K562 (cell line): ENCODE measurements around the gene RLN1. TPM values are rescaled to one million over a fixed set of nuclear protein-coding genes. Genes with fewer than 3 reads are reported as not detected.

Experiments
- ATAC-seq: fragments of 200-7000 bp; cut with Tn5 transposase; 3 replicates; pipeline ENCODE4 v1.9.1; 2020; ENCODE audit warnings: moderate library complexity
- BruUV-seq: library from RNA; stranded (reverse); fragments of 400-500 nt; replicated peaks from 2 replicates; lab custom pipeline; 2021; lab: Mats Ljungman, UMichigan
- CTCF ChIA-PET: fragments of 300-600 bp; formaldehyde crosslinking; extraction: SDS; loops from one replicate; lab custom pipeline; 2021; ENCODE audit warnings: low intra/inter-chr PET ratio; lab: Yijun Ruan, JAX
- POLR2A ChIA-PET: fragments of 300-600, 350-650 bp; sonication (Branson Sonifier 250); formaldehyde crosslinking; extraction: SDS; loops from one replicate; lab custom pipeline; 2021; ENCODE audit warnings: antibody characterized with exemption, inconsistent platforms; lab: Yijun Ruan, JAX
- DNase-seq, 4 experiments: peaks; one replicate each; pipeline versions ENCODE4 v3.0.0 to v3.0.0-alpha.2; 2011 to 2018; ENCODE audit warnings: low spot score in 3 of 4, mixed read lengths in 3 of 4; ENCODE audit errors: extremely low read depth in 1 of 4
- FAIRE-seq: peaks from 2 replicates; lab custom pipeline; 2011; peaks lifted over from hg19 to GRCh38; lab: Jason Lieb, UNC
- H2AFZ ChIP-seq: 2 replicates; pipeline ENCODE4 v1.6.0; 2011; ENCODE audit warnings: low read depth, low read length, control low read depth, inconsistent platforms
- H3K27ac ChIP-seq: fragments of 200-600 bp; 3 replicates; pipeline ENCODE4 v1.8.0; 2011; ENCODE audit warnings: low read depth, mild to moderate bottlenecking, control low read depth, inconsistent platforms, low read length, moderate library complexity, mixed read lengths; ENCODE audit errors: extremely low read depth
- H3K27me3 ChIP-seq, 2 experiments: fragments of 300-600 bp in 1 of 2; 2 replicates in 1 of 2; 3 replicates in 1 of 2; pipeline versions ENCODE4 v1.6.0 to v1.8.0; 2011; ENCODE audit warnings: inconsistent platforms in 2 of 2, low read length in 2 of 2, mild to moderate bottlenecking in 1 of 2, mixed read lengths in 1 of 2, moderate library complexity in 1 of 2; ENCODE audit not compliant: control insufficient read depth in 2 of 2, insufficient read depth in 2 of 2
- H3K36me3 ChIP-seq: fragments of 300-600 bp; 3 replicates; pipeline ENCODE4 v1.8.0; 2011; ENCODE audit warnings: mild to moderate bottlenecking, low read length, inconsistent platforms; ENCODE audit not compliant: control insufficient read depth, insufficient read depth
- H3K4me1 ChIP-seq, 2 experiments: fragments of 200-600 bp in 1 of 2; replicated peaks in 1 of 2; 2 replicates in 1 of 2; 3 replicates in 1 of 2; pipeline versions ENCODE4 v1.5.1 to v1.8.0; 2011; ENCODE audit warnings: inconsistent platforms in 2 of 2, low read length in 2 of 2, mild to moderate bottlenecking in 1 of 2, mixed read lengths in 1 of 2, moderate library complexity in 1 of 2; ENCODE audit not compliant: control insufficient read depth in 2 of 2, insufficient read depth in 2 of 2
- H3K4me2 ChIP-seq: 2 replicates; pipeline ENCODE4 v1.6.1; 2011; ENCODE audit warnings: low read length, control low read depth, inconsistent platforms, mixed read lengths; ENCODE audit not compliant: insufficient read depth
- H3K4me3 ChIP-seq: fragments of 200-600 bp; sonication (generic), shearing (Covaris generic); 2 replicates; pipeline ENCODE4 v1.5.1; 2016; ENCODE audit warnings: control low read depth, inconsistent platforms
- H3K79me2 ChIP-seq: fragments of 200-600 bp; 3 replicates; pipeline ENCODE4 v1.8.0; 2011; ENCODE audit warnings: low read length, inconsistent platforms; ENCODE audit not compliant: control insufficient read depth, insufficient read depth
- H3K9ac ChIP-seq, 2 experiments: 2 replicates each; pipeline versions ENCODE4 v1.6.0 to v1.6.1; 2011; ENCODE audit warnings: low read depth in 2 of 2, low read length in 2 of 2, control low read depth in 1 of 2, inconsistent platforms in 1 of 2, mild to moderate bottlenecking in 1 of 2, mixed read lengths in 1 of 2; ENCODE audit not compliant: insufficient read depth in 1 of 2
- H3K9me1 ChIP-seq: one replicate; pipeline ENCODE4 v1.6.0; 2011; ENCODE audit warnings: inconsistent platforms, mild to moderate bottlenecking, low read length, moderate library complexity; ENCODE audit not compliant: control insufficient read depth, insufficient read depth
- H3K9me3 ChIP-seq: replicated peaks from 2 replicates; pipeline ENCODE4 v1.5.1; 2011; ENCODE audit warnings: low read depth, low read length, inconsistent platforms; ENCODE audit not compliant: control insufficient read depth, insufficient read depth
- H4K20me1 ChIP-seq: replicated peaks from 2 replicates; pipeline ENCODE4 v1.6.1; 2011; ENCODE audit warnings: low read length, inconsistent platforms, mixed read lengths; ENCODE audit not compliant: control insufficient read depth, insufficient read depth
- HOXB6 ChIP-seq: fragments of 250-450 bp; sonication (Bioruptor Pico); IDR thresholded peaks from 2 replicates; pipeline ENCODE4 v1.5.1; 2022; ENCODE audit warnings: mild to moderate bottlenecking, borderline replicate concordance
- ZNF143 ChIP-seq: sonication (generic); formaldehyde crosslinking; IDR thresholded peaks from 2 replicates; pipeline ENCODE4 v1.9.0; 2022; ENCODE audit warnings: mild to moderate bottlenecking, missing genetic modification reagents
- whole genome bisulfite sequencing: fragments of 100-300 bp; shearing (Covaris generic); methylation state at CpG from one replicate; pipeline ENCODE4 v1.1.6; 2016; ENCODE audit warnings: low coverage, mixed read lengths; ENCODE audit not compliant: insufficient coverage; ENCODE audit errors: missing lambda C conversion rate; 5-methylcytosine and 5-hydroxymethylcytosine counted together
- in situ Hi-C: fragments of 300-500 bp; cut with MboI; formaldehyde crosslinking; loops from 4 replicates; pipeline ENCODE4 v1.15.0; 2018; ENCODE audit warnings: inconsistent platforms, mixed read lengths
- intact Hi-C: fragments of 100-400 bp; cut with micrococcal nuclease; formaldehyde crosslinking; loops from 2 replicates; pipeline ENCODE4 v1.14.2; 2022
- polyA plus RNA-seq, 8 experiments: library from polyadenylated mRNA; depleted of rRNA in 4 of 8; stranded (reverse) in 5 of 8; unstranded in 3 of 8; fragments of >200 nt; fragmentation: Nextera tagmentation in 2 of 8; fragmentation: Illumina TruSeq in 1 of 8; extraction: Ambion mirVana in 2 of 8; extraction: Trizol in 1 of 8; gene quantifications; 2 replicates each; pipeline versions ENCODE4 v1.2.1 to v1.2.3, GENCODE V29; 2011 to 2014; ENCODE audit warnings: inconsistent platforms in 1 of 8, missing spikeins in 1 of 8
- total RNA-seq, 7 experiments: library from RNA; depleted of rRNA in 6 of 7; stranded (reverse); fragments of >200 nt in 6 of 7; fragmentation: Illumina TruSeq in 2 of 7; extraction: Trizol in 2 of 7; gene quantifications; 2 replicates each; pipeline versions ENCODE4 v1.2.1 to v1.2.3, GENCODE V29; 2011 to 2021; ENCODE audit warnings: low replicate concordance in 1 of 7
- TF ChIP-seq, protein P1 (sequence below), 2 experiments: fragments of 450-650 bp in 1 of 2; sonication (generic) in 1 of 2; formaldehyde crosslinking in 1 of 2; IDR thresholded peaks; 2 replicates each; pipeline versions ENCODE4 v1.7.1 to v1.9.0; 2016 to 2022; ENCODE audit warnings: inconsistent platforms in 1 of 2, mild to moderate bottlenecking in 1 of 2, missing genetic modification reagents in 1 of 2

RLN1 gene
- total and polyA plus RNA-seq, 9 of the 15 experiments (the other 6 are each of a cell fraction or from before 2014, with no cell fraction given) = not detected

- no peaks in the 10 kb centered on the region for H4K20me1 ChIP-seq
- ChIA-PET POLR2A (no interaction called here), CTCF (no interaction called here)
- no peak overlapping the region for H2AFZ ChIP-seq
- no peak for DNase-seq
- H3K9me1 ChIP-seq = no peaks in the 10 kb centered on the region
- H3K27me3 ChIP-seq = no peaks in the 10 kb centered on the region
- H3K36me3 ChIP-seq = no peaks in the 10 kb centered on the region
- FAIRE-seq = no peak
- ATAC-seq = no peak
- in situ Hi-C loops (no loop called here), intact Hi-C loops (no loop called here)
- no peaks in the 10 kb centered on the region for H3K4me1 ChIP-seq
- WGBS = 18% methylated on average over 3 of the region's 3 CpGs
- H3K79me2 ChIP-seq = no peaks in the 10 kb centered on the region
- no peak overlapping the region for H3K4me2 ChIP-seq
- H3K4me3 ChIP-seq = no peak overlapping the region
- no TSS peak for BruUV-seq
- no peak overlapping the region for H3K9ac ChIP-seq
- no peak for TF ChIP-seq ZNF143
- H3K27ac ChIP-seq = no peak overlapping the region
- no peaks in the 10 kb centered on the region for H3K9me3 ChIP-seq
Measured at GRCh38 chr9:5361326-5362010, 21.8 kb upstream of the RLN1 start.

- Histone ChIP-seq H3K27ac (no peak overlapping the region), H4K20me1 (no peaks in the 10 kb centered on the region), H3K36me3 (no peaks in the 10 kb centered on the region), H3K79me2 (no peaks in the 10 kb centered on the region), H2AFZ (no peak overlapping the region), H3K4me3 (no peak overlapping the region), H3K27me3 (no peaks in the 10 kb centered on the region), H3K9me1 (no peaks in the 10 kb centered on the region), H3K9ac (no peak overlapping the region), H3K9me3 (no peaks in the 10 kb centered on the region), H3K4me2 (no peak overlapping the region), H3K4me1 (no peaks in the 10 kb centered on the region)
- no TSS peak for BruUV-seq
- ChIA-PET POLR2A (no interaction called here), CTCF (no interaction called here)
- no peak for DNase-seq
- TF ChIP-seq, protein P1, sequence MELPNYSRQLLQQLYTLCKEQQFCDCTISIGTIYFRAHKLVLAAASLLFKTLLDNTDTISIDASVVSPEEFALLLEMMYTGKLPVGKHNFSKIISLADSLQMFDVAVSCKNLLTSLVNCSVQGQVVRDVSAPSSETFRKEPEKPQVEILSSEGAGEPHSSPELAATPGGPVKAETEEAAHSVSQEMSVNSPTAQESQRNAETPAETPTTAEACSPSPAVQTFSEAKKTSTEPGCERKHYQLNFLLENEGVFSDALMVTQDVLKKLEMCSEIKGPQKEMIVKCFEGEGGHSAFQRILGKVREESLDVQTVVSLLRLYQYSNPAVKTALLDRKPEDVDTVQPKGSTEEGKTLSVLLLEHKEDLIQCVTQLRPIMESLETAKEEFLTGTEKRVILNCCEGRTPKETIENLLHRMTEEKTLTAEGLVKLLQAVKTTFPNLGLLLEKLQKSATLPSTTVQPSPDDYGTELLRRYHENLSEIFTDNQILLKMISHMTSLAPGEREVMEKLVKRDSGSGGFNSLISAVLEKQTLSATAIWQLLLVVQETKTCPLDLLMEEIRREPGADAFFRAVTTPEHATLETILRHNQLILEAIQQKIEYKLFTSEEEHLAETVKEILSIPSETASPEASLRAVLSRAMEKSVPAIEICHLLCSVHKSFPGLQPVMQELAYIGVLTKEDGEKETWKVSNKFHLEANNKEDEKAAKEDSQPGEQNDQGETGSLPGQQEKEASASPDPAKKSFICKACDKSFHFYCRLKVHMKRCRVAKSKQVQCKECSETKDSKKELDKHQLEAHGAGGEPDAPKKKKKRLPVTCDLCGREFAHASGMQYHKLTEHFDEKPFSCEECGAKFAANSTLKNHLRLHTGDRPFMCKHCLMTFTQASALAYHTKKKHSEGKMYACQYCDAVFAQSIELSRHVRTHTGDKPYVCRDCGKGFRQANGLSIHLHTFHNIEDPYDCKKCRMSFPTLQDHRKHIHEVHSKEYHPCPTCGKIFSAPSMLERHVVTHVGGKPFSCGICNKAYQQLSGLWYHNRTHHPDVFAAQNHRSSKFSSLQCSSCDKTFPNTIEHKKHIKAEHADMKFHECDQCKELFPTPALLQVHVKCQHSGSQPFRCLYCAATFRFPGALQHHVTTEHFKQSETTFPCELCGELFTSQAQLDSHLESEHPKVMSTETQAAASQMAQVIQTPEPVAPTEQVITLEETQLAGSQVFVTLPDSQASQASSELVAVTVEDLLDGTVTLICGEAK (IDR thresholded peaks at IDR 0.05) = 0 out of 2 replicates have a peak, but pooled peaks have one; percentile 31
- TF ChIP-seq, protein P1 (CRISPR knock-in tag; IDR thresholded peaks at IDR 0.05) = no peak
- TF ChIP-seq HOXB6 (CRISPR knock-in tag) = no peak
- intact Hi-C loops (no loop called here), in situ Hi-C loops (no loop called here)
- ATAC-seq = no peak
- no peak for FAIRE-seq
Measured at GRCh38 chr9:5360341-5360740, 20.7 kb upstream of the RLN1 start.
